MM.1S (cell line): ENCODE results near the gene ADARB1.

Experiments used
- DNase-seq: peaks from one replicate; pipeline ENCODE4 v3.0.0-alpha.2; 2015
- H2AFZ ChIP-seq: fragments of 300-600 bp; sonication (generic); 2 replicates; pipeline ENCODE4 v1.6.0; 2016; ENCODE audit warnings: antibody characterized with exemption, low read length
- H3F3A ChIP-seq: fragments of 300-600 bp; sonication (generic); 2 replicates; pipeline ENCODE4 v1.6.1; 2016; ENCODE audit warnings: mild to moderate bottlenecking, antibody characterized with exemption, low read length, moderate library complexity, mixed read lengths; ENCODE audit not compliant: insufficient read depth
- H3K27ac ChIP-seq: fragments of 300-600 bp; sonication (generic); 2 replicates; pipeline ENCODE4 v1.5.1; 2016; ENCODE audit warnings: mild to moderate bottlenecking, low read length
- H3K27me3 ChIP-seq: fragments of 300-600 bp; sonication (generic); replicated peaks from 2 replicates; pipeline ENCODE4 v1.6.0; 2016; ENCODE audit warnings: low read length; ENCODE audit not compliant: insufficient read depth
- H3K36me3 ChIP-seq: fragments of 300-600 bp; sonication (generic); replicated peaks from 2 replicates; pipeline ENCODE4 v1.6.1; 2016; ENCODE audit warnings: mild to moderate bottlenecking, low read length, mixed read lengths; ENCODE audit not compliant: insufficient read depth
- H3K4me1 ChIP-seq: fragments of 300-600 bp; sonication (generic); 2 replicates; pipeline ENCODE4 v1.6.1; 2016; ENCODE audit warnings: low read length, mixed read lengths
- H3K4me2 ChIP-seq: fragments of 300-600 bp; sonication (generic); 2 replicates; pipeline ENCODE4 v1.6.0; 2016; ENCODE audit warnings: low read depth, low read length
- H3K4me3 ChIP-seq: fragments of 300-600 bp; sonication (generic); 2 replicates; pipeline ENCODE4 v1.5.1; 2016; ENCODE audit warnings: low read length, mixed read lengths
- H3K79me2 ChIP-seq: fragments of 300-600 bp; sonication (generic); 2 replicates; pipeline ENCODE4 v1.6.1; 2016; ENCODE audit warnings: mixed run types, low read length, mixed read lengths
- H3K9ac ChIP-seq: fragments of 300-600 bp; sonication (generic); 2 replicates; pipeline ENCODE4 v1.6.1; 2016; ENCODE audit warnings: low read length, mixed read lengths
- H3K9me2 ChIP-seq: fragments of 300-600 bp; sonication (generic); replicated peaks from 2 replicates; pipeline ENCODE4 v1.6.1; 2016; ENCODE audit warnings: mild to moderate bottlenecking, low read length, mixed read lengths; ENCODE audit not compliant: insufficient read depth
- H3K9me3 ChIP-seq: fragments of 300-600 bp; sonication (generic); replicated peaks from 2 replicates; pipeline ENCODE4 v1.6.1; 2016; ENCODE audit warnings: mild to moderate bottlenecking, low read length, mixed read lengths; ENCODE audit not compliant: insufficient read depth
- H4K20me1 ChIP-seq: fragments of 300-600 bp; sonication (generic); 2 replicates; pipeline ENCODE4 v1.6.1; 2016; ENCODE audit warnings: mild to moderate bottlenecking, low read length, moderate library complexity, mixed read lengths; ENCODE audit not compliant: insufficient read depth
- CTCF ChIP-seq: fragments of 300-600 bp; sonication (generic); IDR thresholded peaks from 2 replicates; pipeline ENCODE4 v1.5.1; 2016; ENCODE audit warnings: antibody characterized with exemption, low read length, mixed read lengths
- EZH2 ChIP-seq: fragments of 300-600 bp; sonication (generic); optimal IDR thresholded peaks from 2 replicates; pipeline ENCODE3; 2017; ENCODE audit warnings: low read depth, mild to moderate bottlenecking, antibody characterized with exemption, low read length, mixed read lengths
- EZH2phosphoT487 ChIP-seq: fragments of 300-600 bp; sonication (generic); IDR thresholded peaks from 2 replicates; pipeline ENCODE4 v1.6.1; 2018; ENCODE audit warnings: antibody characterized with exemption, low read length

The ADARB1 gene

GRCh38 chr21:45169682-45170081, 95.3 kb downstream of the ADARB1 start:
- Histone ChIP-seq H3K27me3 (peaks cover 94% of the 10 kb centered on the region), H3K36me3 (no peaks in the 10 kb centered on the region), H3K27ac (no peak overlapping the region), H3F3A (no peaks in the 10 kb centered on the region), H3K9me2 (no peaks in the 10 kb centered on the region), H3K4me3 (no peak overlapping the region), H3K9me3 (no peaks in the 10 kb centered on the region), H3K4me1 (no peaks in the 10 kb centered on the region), H4K20me1 (no peaks in the 10 kb centered on the region), H3K4me2 (no peak overlapping the region), H2AFZ (no peak overlapping the region), H3K79me2 (no peaks in the 10 kb centered on the region), H3K9ac (no peak overlapping the region)
- no peak for DNase-seq
- no peak for TF ChIP-seq EZH2
- no peak for TF ChIP-seq CTCF
- no peak for TF ChIP-seq EZH2phosphoT487

GRCh38 chr21:45170987-45171386, 96.6 kb downstream of the ADARB1 start:
- no peak overlapping the region for H3K27ac ChIP-seq
- no peak for DNase-seq
- no peak overlapping the region for H3K9ac ChIP-seq
- no peak for TF ChIP-seq EZH2
- no peak for TF ChIP-seq CTCF
- TF ChIP-seq EZH2phosphoT487: no peak
- no peaks in the 10 kb centered on the region for H3F3A ChIP-seq
- H3K4me3 ChIP-seq: no peak overlapping the region
- no peaks in the 10 kb centered on the region for H3K36me3 ChIP-seq
- H4K20me1 ChIP-seq: no peaks in the 10 kb centered on the region
- no peaks in the 10 kb centered on the region for H3K9me2 ChIP-seq
- peaks cover 94% of the 10 kb centered on the region for H3K27me3 ChIP-seq
- H3K4me1 ChIP-seq: no peaks in the 10 kb centered on the region
- H3K4me2 ChIP-seq: no peak overlapping the region
- H3K79me2 ChIP-seq: no peaks in the 10 kb centered on the region
- no peaks in the 10 kb centered on the region for H3K9me3 ChIP-seq
- no peak overlapping the region for H2AFZ ChIP-seq

- no peak overlapping the region for H2AFZ ChIP-seq
- H3K4me3 ChIP-seq: no peak overlapping the region
- H3K9ac ChIP-seq: no peak overlapping the region
- no peak for DNase-seq
- H3K79me2 ChIP-seq: no peaks in the 10 kb centered on the region
- no peaks in the 10 kb centered on the region for H3K9me2 ChIP-seq
- peaks cover 96% of the 10 kb centered on the region for H3K27me3 ChIP-seq
- H3K36me3 ChIP-seq: no peaks in the 10 kb centered on the region
- H3F3A ChIP-seq: no peaks in the 10 kb centered on the region
- no peak overlapping the region for H3K4me2 ChIP-seq
- H4K20me1 ChIP-seq: no peaks in the 10 kb centered on the region
- no peak overlapping the region for H3K27ac ChIP-seq
- no peaks in the 10 kb centered on the region for H3K4me1 ChIP-seq
- TF ChIP-seq CTCF (no peak), EZH2 (no peak), EZH2phosphoT487 (no peak)
- no peaks in the 10 kb centered on the region for H3K9me3 ChIP-seq
Measured at GRCh38 chr21:45172420-45172819, 98.0 kb downstream of the ADARB1 start.
